ENCODE data around the gene SLC36A4. TPM values are rescaled to one million over a fixed set of nuclear protein-coding genes. Genes with fewer than 3 reads are reported as not detected.
A peak's percentile ranks its signal among the peaks of the same experiment; 100 is the strongest.

Gene SLC36A4
- total and polyA plus RNA-seq, 2 of the 13 experiments (the other 11 are each of a cell fraction or from before 2014, with no cell fraction given): 7.3 to 9.5 TPM

DNA sequence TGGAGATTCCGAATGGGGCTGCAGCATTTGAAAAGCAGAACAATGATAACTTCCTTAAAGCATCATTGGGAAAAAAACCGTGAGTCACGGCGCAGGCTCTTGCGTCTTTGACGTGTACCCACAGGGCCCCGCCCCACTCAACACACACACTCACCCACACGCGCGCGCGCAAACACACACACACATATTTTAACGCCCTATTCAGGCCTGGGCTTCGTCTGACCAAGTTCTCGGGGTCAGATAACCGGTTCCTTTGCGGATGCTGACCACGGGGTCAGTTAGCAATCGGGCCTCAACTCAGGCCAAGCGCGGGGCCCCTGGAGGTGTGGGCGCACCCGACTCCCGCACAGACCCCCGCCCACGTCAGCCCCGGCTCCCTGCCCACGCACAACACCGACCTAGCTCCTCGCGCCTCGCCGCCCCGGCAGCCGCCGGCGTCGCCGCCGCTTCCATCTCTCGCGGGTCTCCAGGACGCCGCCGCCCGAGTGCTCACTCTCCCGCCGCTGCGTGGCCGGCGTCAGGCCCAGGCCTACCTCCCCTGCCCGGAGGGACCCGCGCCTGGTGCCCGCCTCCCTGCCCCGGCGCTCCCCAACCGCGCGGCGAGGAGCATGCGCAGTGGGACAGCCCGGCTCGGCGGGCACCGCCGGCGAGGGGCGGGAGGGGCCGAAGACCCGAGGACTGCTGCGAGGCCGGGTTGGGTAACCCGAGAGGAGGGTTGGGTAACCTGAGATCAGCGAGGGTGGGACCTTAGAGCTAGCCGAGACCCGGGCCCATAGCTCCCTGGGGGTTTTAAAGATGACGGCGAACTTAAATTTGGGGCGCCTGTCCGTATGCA is at the start of gene SLC36A4 (continued):
- TF ChIP-seq, protein P1, sequence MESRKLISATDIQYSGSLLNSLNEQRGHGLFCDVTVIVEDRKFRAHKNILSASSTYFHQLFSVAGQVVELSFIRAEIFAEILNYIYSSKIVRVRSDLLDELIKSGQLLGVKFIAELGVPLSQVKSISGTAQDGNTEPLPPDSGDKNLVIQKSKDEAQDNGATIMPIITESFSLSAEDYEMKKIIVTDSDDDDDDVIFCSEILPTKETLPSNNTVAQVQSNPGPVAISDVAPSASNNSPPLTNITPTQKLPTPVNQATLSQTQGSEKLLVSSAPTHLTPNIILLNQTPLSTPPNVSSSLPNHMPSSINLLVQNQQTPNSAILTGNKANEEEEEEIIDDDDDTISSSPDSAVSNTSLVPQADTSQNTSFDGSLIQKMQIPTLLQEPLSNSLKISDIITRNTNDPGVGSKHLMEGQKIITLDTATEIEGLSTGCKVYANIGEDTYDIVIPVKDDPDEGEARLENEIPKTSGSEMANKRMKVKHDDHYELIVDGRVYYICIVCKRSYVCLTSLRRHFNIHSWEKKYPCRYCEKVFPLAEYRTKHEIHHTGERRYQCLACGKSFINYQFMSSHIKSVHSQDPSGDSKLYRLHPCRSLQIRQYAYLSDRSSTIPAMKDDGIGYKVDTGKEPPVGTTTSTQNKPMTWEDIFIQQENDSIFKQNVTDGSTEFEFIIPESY (CRISPR knock-in tag; IDR thresholded peaks at IDR 0.05): no peak
- TF ChIP-seq GFI1 (CRISPR knock-in tag; IDR thresholded peaks at IDR 0.05; ENCODE audit: borderline replicate concordance): peak; percentile 45; the same call in 1 of the 2 replicates
- TF ChIP-seq POLR2G (IDR thresholded peaks at IDR 0.05; ENCODE audit: low read depth, low read length): peak; percentile 79
- no peak for TF ChIP-seq HNF4G (IDR thresholded peaks at IDR 0.05; ENCODE audit: borderline replicate concordance, low read depth, low read length)
- TF ChIP-seq HNF4G (CRISPR knock-in tag; IDR thresholded peaks at IDR 0.05; ENCODE audit: borderline replicate concordance, low read depth): 0 out of 2 replicates have a peak, but pooled peaks have one; percentile 49
- TF ChIP-seq ZNF563 (CRISPR knock-in tag; IDR thresholded peaks at IDR 0.05): peak; percentile 97
- TF ChIP-seq PHF8 (CRISPR knock-in tag; IDR thresholded peaks at IDR 0.05): peak; percentile 87
- TF ChIP-seq NFE2L1 (CRISPR knock-in tag; IDR thresholded peaks at IDR 0.05; ENCODE audit: borderline replicate concordance): peak; percentile 31; the same call in 1 of the 2 replicates
- TF ChIP-seq NCOA1 (CRISPR knock-in tag; IDR thresholded peaks at IDR 0.05): no peak
- TF ChIP-seq, protein P2, sequence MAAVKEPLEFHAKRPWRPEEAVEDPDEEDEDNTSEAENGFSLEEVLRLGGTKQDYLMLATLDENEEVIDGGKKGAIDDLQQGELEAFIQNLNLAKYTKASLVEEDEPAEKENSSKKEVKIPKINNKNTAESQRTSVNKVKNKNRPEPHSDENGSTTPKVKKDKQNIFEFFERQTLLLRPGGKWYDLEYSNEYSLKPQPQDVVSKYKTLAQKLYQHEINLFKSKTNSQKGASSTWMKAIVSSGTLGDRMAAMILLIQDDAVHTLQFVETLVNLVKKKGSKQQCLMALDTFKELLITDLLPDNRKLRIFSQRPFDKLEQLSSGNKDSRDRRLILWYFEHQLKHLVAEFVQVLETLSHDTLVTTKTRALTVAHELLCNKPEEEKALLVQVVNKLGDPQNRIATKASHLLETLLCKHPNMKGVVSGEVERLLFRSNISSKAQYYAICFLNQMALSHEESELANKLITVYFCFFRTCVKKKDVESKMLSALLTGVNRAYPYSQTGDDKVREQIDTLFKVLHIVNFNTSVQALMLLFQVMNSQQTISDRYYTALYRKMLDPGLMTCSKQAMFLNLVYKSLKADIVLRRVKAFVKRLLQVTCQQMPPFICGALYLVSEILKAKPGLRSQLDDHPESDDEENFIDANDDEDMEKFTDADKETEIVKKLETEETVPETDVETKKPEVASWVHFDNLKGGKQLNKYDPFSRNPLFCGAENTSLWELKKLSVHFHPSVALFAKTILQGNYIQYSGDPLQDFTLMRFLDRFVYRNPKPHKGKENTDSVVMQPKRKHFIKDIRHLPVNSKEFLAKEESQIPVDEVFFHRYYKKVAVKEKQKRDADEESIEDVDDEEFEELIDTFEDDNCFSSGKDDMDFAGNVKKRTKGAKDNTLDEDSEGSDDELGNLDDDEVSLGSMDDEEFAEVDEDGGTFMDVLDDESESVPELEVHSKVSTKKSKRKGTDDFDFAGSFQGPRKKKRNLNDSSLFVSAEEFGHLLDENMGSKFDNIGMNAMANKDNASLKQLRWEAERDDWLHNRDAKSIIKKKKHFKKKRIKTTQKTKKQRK (IDR thresholded peaks at IDR 0.05; ENCODE audit: low read length): no peak
- TF ChIP-seq, protein P3, sequence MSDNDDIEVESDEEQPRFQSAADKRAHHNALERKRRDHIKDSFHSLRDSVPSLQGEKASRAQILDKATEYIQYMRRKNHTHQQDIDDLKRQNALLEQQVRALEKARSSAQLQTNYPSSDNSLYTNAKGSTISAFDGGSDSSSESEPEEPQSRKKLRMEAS (IDR thresholded peaks at IDR 0.05): peak; percentile 92
- no peak for TF ChIP-seq ZNF101 (CRISPR knock-in tag; IDR thresholded peaks at IDR 0.05; ENCODE audit: borderline replicate concordance, low read depth)
- TF ChIP-seq SIX1 (CRISPR knock-in tag; IDR thresholded peaks at IDR 0.05; ENCODE audit: borderline replicate concordance): peak; percentile 49; the same call in 1 of the 2 replicates
- no peak for TF ChIP-seq PCBP1 (IDR thresholded peaks at IDR 0.05; ENCODE audit: borderline replicate concordance, low read depth, low read length)
- TF ChIP-seq PHF20 (CRISPR knock-in tag; IDR thresholded peaks at IDR 0.05): peak; percentile 48; the same call in 1 of the 2 replicates
- TF ChIP-seq ZNF7 (CRISPR knock-in tag; IDR thresholded peaks at IDR 0.05): no peak; the same call in 1 of the 2 replicates
- no peak for TF ChIP-seq RORA (CRISPR knock-in tag; IDR thresholded peaks at IDR 0.05)
- TF ChIP-seq ZNF136 (CRISPR knock-in tag; IDR thresholded peaks at IDR 0.05; ENCODE audit: low read depth): peak; percentile 51; the same call in 1 of the 2 replicates
- TF ChIP-seq, protein P4, sequence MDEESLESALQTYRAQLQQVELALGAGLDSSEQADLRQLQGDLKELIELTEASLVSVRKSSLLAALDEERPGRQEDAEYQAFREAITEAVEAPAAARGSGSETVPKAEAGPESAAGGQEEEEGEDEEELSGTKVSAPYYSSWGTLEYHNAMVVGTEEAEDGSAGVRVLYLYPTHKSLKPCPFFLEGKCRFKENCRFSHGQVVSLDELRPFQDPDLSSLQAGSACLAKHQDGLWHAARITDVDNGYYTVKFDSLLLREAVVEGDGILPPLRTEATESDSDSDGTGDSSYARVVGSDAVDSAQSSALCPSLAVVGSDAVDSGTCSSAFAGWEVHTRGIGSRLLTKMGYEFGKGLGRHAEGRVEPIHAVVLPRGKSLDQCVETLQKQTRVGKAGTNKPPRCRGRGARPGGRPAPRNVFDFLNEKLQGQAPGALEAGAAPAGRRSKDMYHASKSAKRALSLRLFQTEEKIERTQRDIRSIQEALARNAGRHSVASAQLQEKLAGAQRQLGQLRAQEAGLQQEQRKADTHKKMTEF (CRISPR knock-in tag; IDR thresholded peaks at IDR 0.05): peak; percentile 60
- TF ChIP-seq, protein P5, sequence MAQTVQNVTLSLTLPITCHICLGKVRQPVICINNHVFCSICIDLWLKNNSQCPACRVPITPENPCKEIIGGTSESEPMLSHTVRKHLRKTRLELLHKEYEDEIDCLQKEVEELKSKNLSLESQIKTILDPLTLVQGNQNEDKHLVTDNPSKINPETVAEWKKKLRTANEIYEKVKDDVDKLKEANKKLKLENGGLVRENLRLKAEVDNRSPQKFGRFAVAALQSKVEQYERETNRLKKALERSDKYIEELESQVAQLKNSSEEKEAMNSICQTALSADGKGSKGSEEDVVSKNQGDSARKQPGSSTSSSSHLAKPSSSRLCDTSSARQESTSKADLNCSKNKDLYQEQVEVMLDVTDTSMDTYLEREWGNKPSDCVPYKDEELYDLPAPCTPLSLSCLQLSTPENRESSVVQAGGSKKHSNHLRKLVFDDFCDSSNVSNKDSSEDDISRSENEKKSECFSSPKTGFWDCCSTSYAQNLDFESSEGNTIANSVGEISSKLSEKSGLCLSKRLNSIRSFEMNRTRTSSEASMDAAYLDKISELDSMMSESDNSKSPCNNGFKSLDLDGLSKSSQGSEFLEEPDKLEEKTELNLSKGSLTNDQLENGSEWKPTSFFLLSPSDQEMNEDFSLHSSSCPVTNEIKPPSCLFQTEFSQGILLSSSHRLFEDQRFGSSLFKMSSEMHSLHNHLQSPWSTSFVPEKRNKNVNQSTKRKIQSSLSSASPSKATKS (CRISPR knock-in tag; IDR thresholded peaks at IDR 0.05): no peak

Measured in HepG2 (cell line).